GM23338 (cell line): ENCODE data around the gene RAI14. TPM values are rescaled to one million over a fixed set of nuclear protein-coding genes. Genes with fewer than 3 reads are reported as not detected.
A peak's percentile ranks its signal among the peaks of the same experiment; 100 is the strongest.

Source experiments
- ATAC-seq: fragments of 200-7000 bp; cut with Tn5 transposase; 3 replicates; pipeline ENCODE4 v1.9.1; 2020
- DNase-seq: peaks from one replicate; pipeline ENCODE4 v3.0.0-alpha.2; 2015; ENCODE audit warnings: low spot score
- H2AFZ ChIP-seq: fragments of 200-600 bp; sonication (generic); 2 replicates; pipeline ENCODE4 v1.8.0; 2016; ENCODE audit warnings: antibody characterized with exemption, mild to moderate bottlenecking, moderate library complexity
- H3F3A ChIP-seq: fragments of 200-600 bp; sonication (generic); replicated peaks from 2 replicates; pipeline ENCODE4 v1.8.0; 2017; ENCODE audit warnings: antibody characterized with exemption, mixed run types, low read depth
- H3K27ac ChIP-seq: fragments of 200-600 bp; sonication (generic); 2 replicates; pipeline ENCODE4 v1.6.1; 2016; ENCODE audit warnings: low read depth
- H3K27me3 ChIP-seq: fragments of 200-600 bp; sonication (generic); 2 replicates; pipeline ENCODE4 v1.8.0; 2016; ENCODE audit warnings: mild to moderate bottlenecking, mixed run types, moderate library complexity; ENCODE audit not compliant: insufficient read depth
- H3K36me3 ChIP-seq: fragments of 200-600 bp; sonication (generic); 2 replicates; pipeline ENCODE4 v1.8.0; 2016; ENCODE audit warnings: mild to moderate bottlenecking; ENCODE audit not compliant: insufficient read depth
- H3K4me1 ChIP-seq: fragments of 200-600 bp; sonication (generic); 2 replicates; pipeline ENCODE4 v1.8.0; 2016; ENCODE audit warnings: mild to moderate bottlenecking, moderate library complexity; ENCODE audit not compliant: insufficient read depth
- H3K4me2 ChIP-seq: fragments of 200-600 bp; sonication (generic); 2 replicates; pipeline ENCODE4 v1.7.1; 2017; ENCODE audit warnings: mixed run types
- H3K4me3 ChIP-seq: fragments of 200-600 bp; sonication (generic); 2 replicates; pipeline ENCODE4 v1.6.1; 2016; ENCODE audit warnings: mixed run types
- H3K79me2 ChIP-seq: fragments of 200-600 bp; sonication (generic); replicated peaks from 2 replicates; pipeline ENCODE4 v1.8.0; 2017; ENCODE audit warnings: mild to moderate bottlenecking; ENCODE audit not compliant: insufficient read depth
- H3K9me2 ChIP-seq: fragments of 200-600 bp; sonication (generic); 2 replicates; pipeline ENCODE4 v1.8.0; 2017; ENCODE audit not compliant: insufficient read depth
- H4K20me1 ChIP-seq: fragments of 200-600 bp; sonication (generic); replicated peaks from 2 replicates; pipeline ENCODE4 v1.8.0; 2017; ENCODE audit warnings: mild to moderate bottlenecking; ENCODE audit not compliant: insufficient read depth
- H3K27ac Mint-ChIP-seq: 2 replicates; pipeline ENCODE4 v1.8.0; 2020; ENCODE audit warnings: inconsistent platforms, mild to moderate bottlenecking, moderate library complexity, mixed read lengths
- H3K27me3 Mint-ChIP-seq: 3 replicates; pipeline ENCODE4 v1.8.0; 2022; ENCODE audit warnings: low read depth, mild to moderate bottlenecking, moderate library complexity, mixed read lengths, inconsistent platforms; ENCODE audit not compliant: insufficient read depth, poor library complexity
- H3K36me3 Mint-ChIP-seq: 3 replicates; pipeline ENCODE4 v1.8.0; 2021; ENCODE audit warnings: low read depth, mild to moderate bottlenecking, inconsistent platforms, moderate library complexity, mixed read lengths
- H3K4me1 Mint-ChIP-seq: 3 replicates; pipeline ENCODE4 v1.8.0; 2020; ENCODE audit warnings: mild to moderate bottlenecking, inconsistent platforms, mixed read lengths
- H3K4me3 Mint-ChIP-seq: 3 replicates; pipeline ENCODE4 v1.8.0; 2021; ENCODE audit warnings: moderate library complexity, mild to moderate bottlenecking, inconsistent platforms, mixed read lengths
- H3K9me3 Mint-ChIP-seq: 3 replicates; pipeline ENCODE4 v1.8.0; 2020; ENCODE audit warnings: moderate library complexity, mild to moderate bottlenecking, inconsistent platforms, mixed read lengths
- CREB1 ChIP-seq: fragments of 250-450 bp; sonication (Bioruptor Pico); IDR thresholded peaks from 2 replicates; pipeline ENCODE4 v1.5.0; 2020; ENCODE audit warnings: low read depth, mild to moderate bottlenecking, moderate library complexity
- JUNB ChIP-seq: IDR thresholded peaks from one replicate; pipeline ENCODE4 v1.6.1; 2016; ENCODE audit warnings: antibody characterized with exemption; ENCODE audit not compliant: unreplicated experiment
- ZNF331 ChIP-seq: fragments of 250-450 bp; sonication (Bioruptor Pico); IDR thresholded peaks from 2 replicates; pipeline ENCODE4 v1.5.0; 2020; ENCODE audit warnings: low read depth, mild to moderate bottlenecking, moderate library complexity
- polyA plus RNA-seq: library from polyadenylated mRNA; unstranded; fragments of >200 nt; fragmentation: Nextera tagmentation; extraction: Ambion mirVana; gene quantifications from 2 replicates; pipeline ENCODE4 v1.2.1, GENCODE V29; 2016
- total RNA-seq: library from RNA; depleted of rRNA; stranded (reverse); fragments of >200 nt; shearing (Covaris generic); gene quantifications from 2 replicates; pipeline ENCODE4 v1.2.3, GENCODE V29; 2014
- TF ChIP-seq, protein P1 (sequence below): fragments of 250-450 bp; sonication (Bioruptor Pico); IDR thresholded peaks from 2 replicates; pipeline ENCODE4 v1.5.0; 2020; ENCODE audit warnings: mild to moderate bottlenecking, moderate library complexity
- TF ChIP-seq, protein P2 (sequence below): IDR thresholded peaks from one replicate; pipeline ENCODE4 v1.6.1; 2018; ENCODE audit warnings: antibody characterized with exemption; ENCODE audit not compliant: unreplicated experiment

RAI14 gene
- total and polyA plus RNA-seq, 2 experiments from 2014 or later, result 58.8 to 95.8 TPM

DNA sequence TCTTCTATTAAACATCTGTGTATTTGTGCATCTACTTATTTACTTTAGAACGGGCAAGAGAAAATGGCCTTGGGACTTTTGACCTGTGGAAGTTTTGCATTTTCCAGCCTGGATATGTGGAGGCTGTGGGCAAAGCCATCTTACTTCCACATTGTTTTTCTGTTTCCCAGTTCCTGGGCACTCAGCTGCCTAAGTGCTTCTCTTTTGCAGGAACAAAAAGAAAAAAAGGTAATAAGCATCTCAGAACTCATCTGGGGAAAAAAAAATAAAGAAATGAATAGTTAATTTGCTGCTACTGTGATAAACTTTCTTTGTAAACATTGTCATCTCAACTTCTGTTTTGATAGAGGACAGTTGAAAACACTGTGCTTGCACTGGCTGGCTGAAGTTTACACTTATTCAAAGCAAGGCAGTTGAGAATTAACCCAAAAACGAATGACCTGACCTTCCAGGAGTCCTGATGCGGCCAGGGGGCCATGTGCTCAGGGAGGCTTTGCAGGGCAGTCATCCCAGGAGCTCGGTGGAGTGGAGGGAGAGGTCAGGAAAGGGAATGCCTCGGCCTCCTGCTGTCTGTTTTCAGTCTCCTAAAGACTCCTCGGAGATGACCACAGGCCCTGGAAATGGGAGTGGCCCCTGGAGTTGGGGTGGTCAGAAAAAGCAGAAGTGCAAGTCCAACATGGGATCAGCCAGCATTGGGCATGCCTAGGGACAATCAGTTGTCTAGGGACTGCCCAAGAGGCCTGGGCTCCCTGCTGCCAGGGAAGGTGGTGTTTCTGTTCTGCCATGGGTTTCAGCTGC is 75.5 kb downstream of the RAI14 start (continued):
- TF ChIP-seq, protein P1, sequence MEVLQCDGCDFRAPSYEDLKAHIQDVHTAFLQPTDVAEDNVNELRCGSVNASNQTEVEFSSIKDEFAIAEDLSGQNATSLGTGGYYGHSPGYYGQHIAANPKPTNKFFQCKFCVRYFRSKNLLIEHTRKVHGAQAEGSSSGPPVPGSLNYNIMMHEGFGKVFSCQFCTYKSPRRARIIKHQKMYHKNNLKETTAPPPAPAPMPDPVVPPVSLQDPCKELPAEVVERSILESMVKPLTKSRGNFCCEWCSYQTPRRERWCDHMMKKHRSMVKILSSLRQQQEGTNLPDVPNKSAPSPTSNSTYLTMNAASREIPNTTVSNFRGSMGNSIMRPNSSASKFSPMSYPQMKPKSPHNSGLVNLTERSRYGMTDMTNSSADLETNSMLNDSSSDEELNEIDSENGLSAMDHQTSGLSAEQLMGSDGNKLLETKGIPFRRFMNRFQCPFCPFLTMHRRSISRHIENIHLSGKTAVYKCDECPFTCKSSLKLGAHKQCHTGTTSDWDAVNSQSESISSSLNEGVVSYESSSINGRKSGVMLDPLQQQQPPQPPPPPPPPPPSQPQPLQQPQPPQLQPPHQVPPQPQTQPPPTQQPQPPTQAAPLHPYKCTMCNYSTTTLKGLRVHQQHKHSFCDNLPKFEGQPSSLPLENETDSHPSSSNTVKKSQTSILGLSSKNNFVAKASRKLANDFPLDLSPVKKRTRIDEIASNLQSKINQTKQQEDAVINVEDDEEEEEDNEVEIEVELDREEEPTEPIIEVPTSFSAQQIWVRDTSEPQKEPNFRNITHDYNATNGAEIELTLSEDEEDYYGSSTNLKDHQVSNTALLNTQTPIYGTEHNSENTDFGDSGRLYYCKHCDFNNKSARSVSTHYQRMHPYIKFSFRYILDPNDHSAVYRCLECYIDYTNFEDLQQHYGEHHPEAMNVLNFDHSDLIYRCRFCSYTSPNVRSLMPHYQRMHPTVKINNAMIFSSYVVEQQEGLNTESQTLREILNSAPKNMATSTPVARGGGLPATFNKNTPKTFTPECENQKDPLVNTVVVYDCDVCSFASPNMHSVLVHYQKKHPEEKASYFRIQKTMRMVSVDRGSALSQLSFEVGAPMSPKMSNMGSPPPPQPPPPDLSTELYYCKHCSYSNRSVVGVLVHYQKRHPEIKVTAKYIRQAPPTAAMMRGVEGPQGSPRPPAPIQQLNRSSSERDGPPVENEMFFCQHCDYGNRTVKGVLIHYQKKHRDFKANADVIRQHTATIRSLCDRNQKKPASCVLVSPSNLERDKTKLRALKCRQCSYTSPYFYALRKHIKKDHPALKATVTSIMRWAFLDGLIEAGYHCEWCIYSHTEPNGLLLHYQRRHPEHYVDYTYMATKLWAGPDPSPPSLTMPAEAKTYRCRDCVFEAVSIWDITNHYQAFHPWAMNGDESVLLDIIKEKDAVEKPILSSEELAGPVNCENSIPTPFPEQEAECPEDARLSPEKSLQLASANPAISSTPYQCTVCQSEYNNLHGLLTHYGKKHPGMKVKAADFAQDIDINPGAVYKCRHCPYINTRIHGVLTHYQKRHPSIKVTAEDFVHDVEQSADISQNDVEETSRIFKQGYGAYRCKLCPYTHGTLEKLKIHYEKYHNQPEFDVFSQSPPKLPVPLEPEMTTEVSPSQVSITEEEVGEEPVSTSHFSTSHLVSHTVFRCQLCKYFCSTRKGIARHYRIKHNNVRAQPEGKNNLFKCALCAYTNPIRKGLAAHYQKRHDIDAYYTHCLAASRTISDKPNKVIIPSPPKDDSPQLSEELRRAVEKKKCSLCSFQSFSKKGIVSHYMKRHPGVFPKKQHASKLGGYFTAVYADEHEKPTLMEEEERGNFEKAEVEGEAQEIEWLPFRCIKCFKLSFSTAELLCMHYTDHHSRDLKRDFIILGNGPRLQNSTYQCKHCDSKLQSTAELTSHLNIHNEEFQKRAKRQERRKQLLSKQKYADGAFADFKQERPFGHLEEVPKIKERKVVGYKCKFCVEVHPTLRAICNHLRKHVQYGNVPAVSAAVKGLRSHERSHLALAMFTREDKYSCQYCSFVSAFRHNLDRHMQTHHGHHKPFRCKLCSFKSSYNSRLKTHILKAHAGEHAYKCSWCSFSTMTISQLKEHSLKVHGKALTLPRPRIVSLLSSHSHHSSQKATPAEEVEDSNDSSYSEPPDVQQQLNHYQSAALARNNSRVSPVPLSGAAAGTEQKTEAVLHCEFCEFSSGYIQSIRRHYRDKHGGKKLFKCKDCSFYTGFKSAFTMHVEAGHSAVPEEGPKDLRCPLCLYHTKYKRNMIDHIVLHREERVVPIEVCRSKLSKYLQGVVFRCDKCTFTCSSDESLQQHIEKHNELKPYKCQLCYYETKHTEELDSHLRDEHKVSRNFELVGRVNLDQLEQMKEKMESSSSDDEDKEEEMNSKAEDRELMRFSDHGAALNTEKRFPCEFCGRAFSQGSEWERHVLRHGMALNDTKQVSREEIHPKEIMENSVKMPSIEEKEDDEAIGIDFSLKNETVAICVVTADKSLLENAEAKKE (CRISPR knock-in tag), result no peak
- TF ChIP-seq ZNF331, result no peak

DNA sequence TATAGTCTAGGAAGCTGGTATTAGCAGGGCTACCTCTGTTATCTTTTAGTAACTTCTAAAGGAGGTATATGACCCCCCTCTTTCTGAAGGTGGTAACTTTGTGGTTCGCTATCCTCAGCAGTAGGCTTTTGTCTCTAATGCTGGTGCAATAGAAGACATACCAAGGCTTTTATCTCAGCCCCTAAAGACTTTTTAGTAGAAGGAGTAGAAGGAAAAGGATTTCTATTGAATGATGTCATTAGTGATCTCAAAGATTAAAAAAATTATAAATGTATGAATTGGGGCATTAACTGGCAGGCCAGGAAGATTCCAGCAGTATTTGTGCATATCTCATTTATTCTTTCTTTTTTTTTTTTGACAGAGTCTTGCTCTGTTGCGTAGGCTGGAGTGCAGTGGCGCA is 78.2 kb downstream of the RAI14 start:
- Histone ChIP-seq H3K27me3 (no peaks in the 10 kb centered on the region), H3K4me1 (peaks cover 31% of the 10 kb centered on the region), H3K4me3 (no peak overlapping the region), H3F3A (no peaks in the 10 kb centered on the region), H3K27ac (peak overlapping the region; percentile 6; the same call in 1 of the 2 replicates), H3K79me2 (peaks cover 90% of the 10 kb centered on the region), H2AFZ (no peak overlapping the region), H3K36me3 (no peaks in the 10 kb centered on the region), H3K4me2 (no peak overlapping the region), H3K9me2 (no peaks in the 10 kb centered on the region), H4K20me1 (peaks cover 13% of the 10 kb centered on the region)
- Mint-ChIP-seq H3K4me3 (no peak overlapping the region), H3K27ac (no peak overlapping the region), H3K4me1 (peaks cover 41% of the 10 kb centered on the region), H3K27me3 (peaks cover 3% of the 10 kb centered on the region), H3K36me3 (peaks cover 24% of the 10 kb centered on the region), H3K9me3 (no peaks in the 10 kb centered on the region)
- ATAC-seq (no peak), DNase-seq (no peak)
- TF ChIP-seq, protein P2, sequence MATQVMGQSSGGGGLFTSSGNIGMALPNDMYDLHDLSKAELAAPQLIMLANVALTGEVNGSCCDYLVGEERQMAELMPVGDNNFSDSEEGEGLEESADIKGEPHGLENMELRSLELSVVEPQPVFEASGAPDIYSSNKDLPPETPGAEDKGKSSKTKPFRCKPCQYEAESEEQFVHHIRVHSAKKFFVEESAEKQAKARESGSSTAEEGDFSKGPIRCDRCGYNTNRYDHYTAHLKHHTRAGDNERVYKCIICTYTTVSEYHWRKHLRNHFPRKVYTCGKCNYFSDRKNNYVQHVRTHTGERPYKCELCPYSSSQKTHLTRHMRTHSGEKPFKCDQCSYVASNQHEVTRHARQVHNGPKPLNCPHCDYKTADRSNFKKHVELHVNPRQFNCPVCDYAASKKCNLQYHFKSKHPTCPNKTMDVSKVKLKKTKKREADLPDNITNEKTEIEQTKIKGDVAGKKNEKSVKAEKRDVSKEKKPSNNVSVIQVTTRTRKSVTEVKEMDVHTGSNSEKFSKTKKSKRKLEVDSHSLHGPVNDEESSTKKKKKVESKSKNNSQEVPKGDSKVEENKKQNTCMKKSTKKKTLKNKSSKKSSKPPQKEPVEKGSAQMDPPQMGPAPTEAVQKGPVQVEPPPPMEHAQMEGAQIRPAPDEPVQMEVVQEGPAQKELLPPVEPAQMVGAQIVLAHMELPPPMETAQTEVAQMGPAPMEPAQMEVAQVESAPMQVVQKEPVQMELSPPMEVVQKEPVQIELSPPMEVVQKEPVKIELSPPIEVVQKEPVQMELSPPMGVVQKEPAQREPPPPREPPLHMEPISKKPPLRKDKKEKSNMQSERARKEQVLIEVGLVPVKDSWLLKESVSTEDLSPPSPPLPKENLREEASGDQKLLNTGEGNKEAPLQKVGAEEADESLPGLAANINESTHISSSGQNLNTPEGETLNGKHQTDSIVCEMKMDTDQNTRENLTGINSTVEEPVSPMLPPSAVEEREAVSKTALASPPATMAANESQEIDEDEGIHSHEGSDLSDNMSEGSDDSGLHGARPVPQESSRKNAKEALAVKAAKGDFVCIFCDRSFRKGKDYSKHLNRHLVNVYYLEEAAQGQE, result no peak
- TF ChIP-seq CREB1 (CRISPR knock-in tag) (no peak), JUNB (no peak), ZNF331 (no peak)
